ENCODE results near the gene AK5. TPM values are rescaled to one million over a fixed set of nuclear protein-coding genes. Genes with fewer than 3 reads are reported as not detected.

The AK5 gene, protein sequence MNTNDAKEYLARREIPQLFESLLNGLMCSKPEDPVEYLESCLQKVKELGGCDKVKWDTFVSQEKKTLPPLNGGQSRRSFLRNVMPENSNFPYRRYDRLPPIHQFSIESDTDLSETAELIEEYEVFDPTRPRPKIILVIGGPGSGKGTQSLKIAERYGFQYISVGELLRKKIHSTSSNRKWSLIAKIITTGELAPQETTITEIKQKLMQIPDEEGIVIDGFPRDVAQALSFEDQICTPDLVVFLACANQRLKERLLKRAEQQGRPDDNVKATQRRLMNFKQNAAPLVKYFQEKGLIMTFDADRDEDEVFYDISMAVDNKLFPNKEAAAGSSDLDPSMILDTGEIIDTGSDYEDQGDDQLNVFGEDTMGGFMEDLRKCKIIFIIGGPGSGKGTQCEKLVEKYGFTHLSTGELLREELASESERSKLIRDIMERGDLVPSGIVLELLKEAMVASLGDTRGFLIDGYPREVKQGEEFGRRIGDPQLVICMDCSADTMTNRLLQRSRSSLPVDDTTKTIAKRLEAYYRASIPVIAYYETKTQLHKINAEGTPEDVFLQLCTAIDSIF
- total RNA-seq = 1 to 10 TPM; 7.0 to 9.1 TPM

DNA sequence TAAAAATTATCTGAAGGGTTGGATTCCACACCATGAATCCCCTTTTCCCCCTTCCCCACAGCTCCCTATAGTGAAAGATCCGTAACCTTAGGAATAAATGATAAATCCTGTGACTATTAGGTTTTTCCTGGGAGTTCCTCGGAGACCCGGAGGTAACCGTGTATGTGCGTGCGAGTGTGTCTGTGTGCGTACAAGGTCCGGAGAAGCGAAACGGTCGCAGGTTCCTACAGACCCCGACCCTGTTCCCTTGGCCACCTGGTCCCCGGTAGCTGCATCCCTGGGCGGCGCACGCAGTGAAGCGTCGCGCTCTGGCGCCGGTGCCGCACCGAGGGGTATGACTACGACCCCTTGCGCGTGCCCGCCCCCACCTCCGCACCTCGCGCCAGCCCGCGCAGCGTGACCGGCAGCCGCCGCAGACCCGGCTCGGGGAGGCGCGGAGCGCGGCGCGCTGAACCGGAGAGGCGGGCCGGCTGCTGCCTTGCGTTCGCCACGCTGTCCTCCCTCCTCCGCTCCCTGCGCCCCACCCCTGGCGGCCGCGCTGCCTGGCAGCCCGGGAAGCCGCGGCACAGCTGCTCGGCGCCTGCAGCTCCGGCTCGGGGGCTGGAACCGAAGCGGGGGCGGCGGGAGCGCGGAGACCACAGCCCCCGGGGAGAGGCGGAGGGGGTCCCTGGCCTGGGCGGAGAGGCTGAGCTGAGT lies at the start of gene AK5:
AK5 (plus strand) TSS at position 529 of the 696 bp plus-strand sequence. CDS start 295 bp downstream, outside the sequence.
- peak within 1 kb of the TSS; percentile 75 for H3K4me3 Mint-ChIP-seq
- no peaks in the 10 kb centered on the region for H3K9me3 Mint-ChIP-seq
- no peaks in the 10 kb centered on the region for H3K36me3 Mint-ChIP-seq (ENCODE audit: low read depth)
- CTCF ChIA-PET = interaction anchor here (0.6 to 2.7 kb wide), 4 partner anchors 14 to 251 kb away, joined by 3 to 8 read pairs (median 3); no protein-coding TSS in a partner anchor
- intact Hi-C loops (cut with micrococcal nuclease) = loop anchor here (1.0 to 5.0 kb wide), 6 partner anchors 30 to 696 kb away; partner anchors contain the start of genes FUBP1, PIGK and ZZZ3
- DNase-seq = peak; percentile 58
- H3K27ac Mint-ChIP-seq = no peak within 1 kb of the TSS
- H3K4me1 Mint-ChIP-seq (ENCODE audit: low read depth) = peaks cover 37% of the 10 kb centered on the region
- H3K27me3 Mint-ChIP-seq (ENCODE audit: low read depth) = no peaks in the 10 kb centered on the region

DNA sequence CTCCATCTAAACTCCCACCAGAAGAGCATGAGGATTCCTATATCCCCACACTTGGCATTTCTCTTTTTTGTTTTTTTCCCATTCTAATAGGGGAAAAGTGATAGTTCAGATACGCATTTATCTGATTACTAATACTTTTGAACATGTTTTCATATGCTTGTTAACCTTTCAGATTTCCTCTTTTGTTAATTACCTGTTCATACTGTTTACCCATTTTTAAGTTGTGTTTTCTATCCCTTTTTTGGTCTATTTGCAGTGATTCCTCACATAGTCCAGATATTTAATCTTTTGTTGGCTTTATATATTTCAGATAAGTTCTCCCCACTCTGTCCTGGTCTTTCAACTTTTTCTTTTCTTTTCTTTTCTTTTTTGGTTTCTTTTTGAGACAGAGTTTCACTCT lies 49.0 kb upstream of the AK5 start:
- no peaks in the 10 kb centered on the region for H3K4me1 Mint-ChIP-seq (ENCODE audit: low read depth)
- H3K36me3 Mint-ChIP-seq (ENCODE audit: low read depth) = no peaks in the 10 kb centered on the region
- H3K9me3 Mint-ChIP-seq = peaks cover 10% of the 10 kb centered on the region
- no peak overlapping the region for H3K4me3 Mint-ChIP-seq
- intact Hi-C loops (cut with micrococcal nuclease) = no loop called here
- no peak for DNase-seq
- no peaks in the 10 kb centered on the region for H3K27me3 Mint-ChIP-seq (ENCODE audit: low read depth)
- CTCF ChIA-PET = no interaction called here
- H3K27ac Mint-ChIP-seq = no peak overlapping the region

DNA sequence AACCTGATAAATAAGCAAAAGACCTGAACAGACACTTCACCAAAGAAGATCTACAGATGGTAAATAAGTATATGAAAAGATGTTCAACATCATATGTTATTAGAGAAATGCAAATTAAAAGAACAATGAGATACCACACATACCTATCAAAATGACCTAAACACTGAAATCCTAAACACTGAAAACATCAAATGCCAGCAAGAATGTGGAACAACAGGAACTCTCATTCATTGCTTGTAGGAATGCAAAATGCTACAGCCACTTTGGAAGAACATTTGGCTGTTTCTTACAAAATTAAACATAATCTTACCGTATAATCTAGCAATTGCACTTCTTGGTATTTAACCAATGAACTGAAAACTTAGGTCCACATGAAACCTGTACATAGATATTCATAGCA lies 47.7 kb upstream of the AK5 start:
- CTCF ChIA-PET = no interaction called here
- DNase-seq = no peak
- Mint-ChIP-seq H3K4me3 (no peak overlapping the region), H3K36me3 (ENCODE audit: low read depth) (no peaks in the 10 kb centered on the region), H3K4me1 (ENCODE audit: low read depth) (peaks cover 5% of the 10 kb centered on the region), H3K27me3 (ENCODE audit: low read depth) (no peaks in the 10 kb centered on the region), H3K9me3 (peaks cover 10% of the 10 kb centered on the region), H3K27ac (no peak overlapping the region)
- intact Hi-C loops (cut with micrococcal nuclease) = no loop called here

DNA sequence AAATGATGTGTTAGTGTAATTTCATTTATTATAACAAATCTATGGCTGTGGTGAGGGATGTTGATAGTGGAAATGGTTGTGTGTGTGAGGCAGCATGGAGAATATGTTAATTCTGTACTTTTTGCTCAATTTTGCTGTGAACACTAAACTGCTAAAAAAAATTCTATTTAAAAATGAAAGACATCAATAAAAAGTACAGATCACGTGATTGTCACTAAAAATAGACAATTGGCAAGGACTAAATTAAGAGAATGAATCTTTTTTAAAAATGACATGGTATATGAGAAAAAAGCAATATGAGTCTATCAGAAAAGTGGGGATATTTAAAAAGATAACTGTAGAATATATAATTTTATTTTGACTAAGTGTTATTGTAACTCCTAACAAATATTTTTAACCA lies 46.9 kb upstream of the AK5 start:
- CTCF ChIA-PET = no interaction called here
- H3K9me3 Mint-ChIP-seq = peaks cover 10% of the 10 kb centered on the region
- H3K27ac Mint-ChIP-seq = no peak overlapping the region
- peaks cover 5% of the 10 kb centered on the region for H3K4me1 Mint-ChIP-seq (ENCODE audit: low read depth)
- no peak overlapping the region for H3K4me3 Mint-ChIP-seq
- H3K27me3 Mint-ChIP-seq (ENCODE audit: low read depth) = no peaks in the 10 kb centered on the region
- DNase-seq = no peak
- intact Hi-C loops (cut with micrococcal nuclease) = no loop called here
- no peaks in the 10 kb centered on the region for H3K36me3 Mint-ChIP-seq (ENCODE audit: low read depth)

DNA sequence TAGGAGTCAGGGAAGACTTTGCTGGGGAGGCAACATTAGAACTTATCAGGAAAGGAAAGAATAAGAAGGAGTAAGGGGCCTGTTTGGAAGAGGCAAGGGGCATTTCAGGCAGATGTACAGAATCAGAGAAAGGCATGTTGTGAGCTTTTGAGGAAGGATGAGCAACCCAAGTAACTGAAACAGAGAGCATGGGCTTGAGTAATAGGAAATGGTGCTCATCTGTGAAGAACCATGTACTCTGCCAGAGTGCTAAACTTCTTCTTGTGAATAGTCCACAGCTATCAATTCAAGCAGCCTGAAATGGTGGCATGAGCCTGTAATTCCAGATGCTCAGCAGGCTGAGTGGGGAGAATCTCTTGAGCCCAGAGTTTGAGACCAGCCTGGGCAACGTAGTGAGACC lies 43.4 kb upstream of the AK5 start:
- H3K27ac Mint-ChIP-seq = no peak overlapping the region
- H3K27me3 Mint-ChIP-seq (ENCODE audit: low read depth) = no peaks in the 10 kb centered on the region
- CTCF ChIA-PET = interaction anchor here (0.7 to 1.0 kb wide), 2 partner anchors 122 to 295 kb away, joined by 3 to 12 read pairs; no protein-coding TSS in a partner anchor
- no peak overlapping the region for H3K4me3 Mint-ChIP-seq
- peaks cover 6% of the 10 kb centered on the region for H3K9me3 Mint-ChIP-seq
- H3K36me3 Mint-ChIP-seq (ENCODE audit: low read depth) = peaks cover 1% of the 10 kb centered on the region
- intact Hi-C loops (cut with micrococcal nuclease) = no loop called here
- no peak for DNase-seq
- peaks cover 5% of the 10 kb centered on the region for H3K4me1 Mint-ChIP-seq (ENCODE audit: low read depth)

DNA sequence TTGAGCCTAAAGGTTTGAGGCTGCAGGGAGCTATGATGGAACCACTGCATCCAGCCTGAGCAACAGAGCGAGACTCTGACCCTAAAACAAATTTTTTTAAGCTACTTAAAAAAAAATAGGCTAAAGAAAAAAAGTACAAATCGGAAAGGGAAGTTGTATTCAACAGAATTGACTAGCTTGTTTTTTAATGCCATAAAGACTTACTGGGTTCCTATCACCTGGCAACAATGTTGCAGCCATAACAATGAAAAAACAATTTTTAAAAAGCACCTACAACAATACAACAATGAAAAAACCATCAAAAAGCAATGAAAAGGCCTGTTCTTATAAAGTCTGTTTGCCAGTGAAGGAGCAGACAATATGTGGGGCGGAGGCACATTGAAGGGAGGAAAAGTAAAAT lies 42.5 kb upstream of the AK5 start:
- DNase-seq = no peak
- Mint-ChIP-seq H3K27me3 (ENCODE audit: low read depth) (no peaks in the 10 kb centered on the region), H3K9me3 (peaks cover 5% of the 10 kb centered on the region), H3K27ac (no peak overlapping the region), H3K4me3 (no peak overlapping the region), H3K4me1 (ENCODE audit: low read depth) (peaks cover 5% of the 10 kb centered on the region), H3K36me3 (ENCODE audit: low read depth) (peaks cover 1% of the 10 kb centered on the region)
- CTCF ChIA-PET = no interaction called here
- intact Hi-C loops (cut with micrococcal nuclease) = no loop called here

DNA sequence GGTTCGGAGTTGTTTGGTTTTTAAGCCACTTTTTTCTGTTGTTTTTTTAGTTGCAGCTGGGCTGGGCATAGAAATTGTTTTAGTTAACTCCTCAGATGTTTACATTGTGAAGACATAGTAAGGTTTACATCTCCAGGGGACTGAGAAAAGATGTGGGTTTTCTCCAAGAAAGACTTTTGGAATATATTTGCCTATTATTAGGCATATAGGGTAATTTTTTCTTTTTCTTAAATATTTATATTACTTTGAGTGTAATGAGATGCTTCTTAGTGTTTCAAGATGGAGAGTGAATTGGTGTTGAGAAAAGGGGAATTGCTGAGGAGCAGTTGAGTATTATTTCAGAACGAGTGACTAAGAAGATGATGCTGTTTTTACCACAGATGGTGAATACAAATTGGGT lies 36.0 kb upstream of the AK5 start:
- Mint-ChIP-seq H3K4me1 (ENCODE audit: low read depth) (no peaks in the 10 kb centered on the region), H3K4me3 (no peak overlapping the region), H3K9me3 (peaks cover 24% of the 10 kb centered on the region), H3K27me3 (ENCODE audit: low read depth) (no peaks in the 10 kb centered on the region), H3K36me3 (ENCODE audit: low read depth) (peaks cover 17% of the 10 kb centered on the region), H3K27ac (no peak overlapping the region)
- DNase-seq = no peak
- CTCF ChIA-PET = no interaction called here
- intact Hi-C loops (cut with micrococcal nuclease) = no loop called here

DNA sequence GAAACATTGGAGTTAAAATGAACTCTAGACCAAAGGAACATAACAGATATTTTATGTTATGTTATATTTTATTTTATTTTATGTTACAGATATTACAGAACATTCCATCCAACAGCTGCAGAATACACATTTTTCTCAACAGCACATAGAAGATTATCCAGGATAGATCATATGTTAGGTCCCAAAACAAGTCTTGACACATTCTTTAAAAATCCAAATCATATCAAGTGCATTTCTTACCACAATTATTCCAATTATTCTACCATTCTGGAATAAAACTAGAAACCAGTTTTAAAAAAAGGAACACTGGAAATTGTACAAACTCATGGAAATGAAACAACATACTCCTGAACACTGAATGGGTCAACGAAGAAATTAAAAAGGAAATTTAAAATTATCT lies 31.7 kb upstream of the AK5 start:
- Mint-ChIP-seq H3K27me3 (ENCODE audit: low read depth) (no peaks in the 10 kb centered on the region), H3K4me3 (no peak overlapping the region), H3K9me3 (peaks cover 47% of the 10 kb centered on the region), H3K4me1 (ENCODE audit: low read depth) (no peaks in the 10 kb centered on the region), H3K27ac (no peak overlapping the region), H3K36me3 (ENCODE audit: low read depth) (peaks cover 22% of the 10 kb centered on the region)
- DNase-seq = no peak
- intact Hi-C loops (cut with micrococcal nuclease) = no loop called here
- CTCF ChIA-PET = interaction anchor here (0.7 kb wide), 1 partner anchor 671 kb away, joined by 3 read pairs; no protein-coding TSS in a partner anchor

DNA sequence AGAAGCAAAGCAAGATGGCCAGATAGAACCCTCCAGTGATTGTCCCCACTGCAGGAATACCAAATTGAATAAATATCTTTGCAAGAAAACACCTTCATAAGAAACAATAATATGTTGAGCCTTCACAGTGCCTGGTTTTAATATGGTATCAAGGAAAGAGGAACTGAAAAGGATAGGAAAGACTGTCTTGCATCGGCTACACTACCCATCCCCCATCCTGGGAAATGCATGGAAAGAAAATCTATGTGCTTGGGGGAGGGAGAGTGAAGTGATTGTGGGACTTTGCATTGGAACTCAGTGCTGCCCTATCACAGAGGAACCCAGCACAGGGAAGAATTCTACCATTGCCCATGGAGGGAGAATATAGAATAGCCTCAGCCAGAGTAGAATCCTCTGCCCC lies 28.6 kb upstream of the AK5 start:
- H3K4me3 Mint-ChIP-seq = no peak overlapping the region
- DNase-seq = no peak
- no peaks in the 10 kb centered on the region for H3K4me1 Mint-ChIP-seq (ENCODE audit: low read depth)
- no peaks in the 10 kb centered on the region for H3K27me3 Mint-ChIP-seq (ENCODE audit: low read depth)
- peaks cover 17% of the 10 kb centered on the region for H3K36me3 Mint-ChIP-seq (ENCODE audit: low read depth)
- H3K9me3 Mint-ChIP-seq = peaks cover 61% of the 10 kb centered on the region
- H3K27ac Mint-ChIP-seq = no peak overlapping the region
- CTCF ChIA-PET = no interaction called here
- intact Hi-C loops (cut with micrococcal nuclease) = no loop called here

DNA sequence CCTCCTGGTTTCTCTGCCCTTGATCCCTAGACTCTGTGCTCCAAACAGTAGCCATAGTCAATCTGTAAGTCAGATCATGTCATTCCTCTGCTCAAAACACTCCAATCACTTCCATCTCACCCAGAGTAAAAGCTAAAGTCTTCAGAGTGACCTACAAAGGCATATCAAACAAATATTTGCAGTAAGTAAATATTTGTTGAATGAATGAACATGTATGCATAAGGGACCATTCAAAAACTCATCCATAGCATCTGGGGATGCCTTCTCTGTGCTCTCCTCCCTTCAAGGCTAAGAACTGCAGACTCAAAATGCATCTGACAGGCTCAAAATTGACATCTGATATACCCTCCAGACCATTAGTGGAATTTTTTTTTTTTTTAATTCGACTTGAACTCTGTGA lies 18.1 kb upstream of the AK5 start:
- CTCF ChIA-PET = no interaction called here
- no peak overlapping the region for H3K4me3 Mint-ChIP-seq
- H3K36me3 Mint-ChIP-seq (ENCODE audit: low read depth) = no peaks in the 10 kb centered on the region
- no peak for DNase-seq
- no peaks in the 10 kb centered on the region for H3K4me1 Mint-ChIP-seq (ENCODE audit: low read depth)
- H3K9me3 Mint-ChIP-seq = no peaks in the 10 kb centered on the region
- no peaks in the 10 kb centered on the region for H3K27me3 Mint-ChIP-seq (ENCODE audit: low read depth)
- intact Hi-C loops (cut with micrococcal nuclease) = no loop called here
- H3K27ac Mint-ChIP-seq = no peak overlapping the region

DNA sequence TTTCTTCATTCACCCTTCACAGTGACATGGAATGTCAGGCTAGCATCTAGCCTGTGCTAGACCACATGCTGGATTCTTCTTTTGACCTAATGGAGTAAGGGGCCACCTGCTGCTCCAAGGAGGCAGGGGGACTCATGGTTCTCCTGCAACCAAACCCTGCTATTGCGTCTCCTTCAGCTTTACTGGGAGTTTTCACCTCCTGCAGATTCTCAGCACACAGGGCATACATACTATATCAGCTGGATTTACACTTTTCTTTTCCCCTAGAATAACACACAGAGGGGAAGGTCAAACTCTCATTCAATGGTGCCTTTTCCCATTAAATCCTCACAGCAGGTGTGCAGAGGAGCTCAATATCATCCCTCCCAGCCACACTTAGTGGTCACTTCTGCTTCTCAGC lies 16.6 kb upstream of the AK5 start:
- no peak for DNase-seq
- H3K9me3 Mint-ChIP-seq = no peaks in the 10 kb centered on the region
- no peaks in the 10 kb centered on the region for H3K27me3 Mint-ChIP-seq (ENCODE audit: low read depth)
- H3K27ac Mint-ChIP-seq = no peak overlapping the region
- H3K4me3 Mint-ChIP-seq = no peak overlapping the region
- intact Hi-C loops (cut with micrococcal nuclease) = no loop called here
- H3K4me1 Mint-ChIP-seq (ENCODE audit: low read depth) = no peaks in the 10 kb centered on the region
- CTCF ChIA-PET = interaction anchor here (0.6 kb wide), 1 partner anchor 17 kb away, joined by 3 read pairs; no protein-coding TSS in a partner anchor
- no peaks in the 10 kb centered on the region for H3K36me3 Mint-ChIP-seq (ENCODE audit: low read depth)

DNA sequence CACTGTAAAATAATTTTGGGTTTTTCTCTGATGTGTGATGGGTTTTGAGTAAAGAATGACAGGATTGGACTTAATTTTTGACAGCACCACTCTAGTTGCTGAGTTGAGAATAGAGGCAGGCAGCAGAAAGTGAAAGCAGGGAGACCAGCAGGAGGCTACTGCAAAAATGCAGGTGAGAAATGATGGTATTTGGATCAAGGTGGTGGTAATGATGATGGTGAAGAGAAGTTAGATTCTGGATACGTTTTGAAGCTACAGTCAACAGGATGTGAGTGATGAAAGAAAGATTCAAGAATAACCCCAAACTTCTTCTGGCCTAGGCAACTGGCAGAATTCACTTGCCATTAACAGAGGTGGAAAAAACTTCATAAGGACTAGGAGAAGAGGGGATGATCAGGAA lies 14.8 kb upstream of the AK5 start:
- Mint-ChIP-seq H3K27ac (no peak overlapping the region), H3K36me3 (ENCODE audit: low read depth) (no peaks in the 10 kb centered on the region), H3K4me3 (no peak overlapping the region), H3K27me3 (ENCODE audit: low read depth) (no peaks in the 10 kb centered on the region), H3K9me3 (no peaks in the 10 kb centered on the region), H3K4me1 (ENCODE audit: low read depth) (peaks cover 3% of the 10 kb centered on the region)
- intact Hi-C loops (cut with micrococcal nuclease) = loop anchor here (1.0 kb wide), 1 partner anchor 48 kb away; the partner anchor contains the start of gene PIGK
- DNase-seq = peak; percentile 29
- CTCF ChIA-PET = interaction anchor here (1.5 kb wide), 1 partner anchor 15 kb away, joined by 3 read pairs; the partner anchor contains the start of gene AK5
